GM10266 (cell line): Measurements from ENCODE around the gene GUCY1A2.
"Not testable (repeated sequence)": the region's sequence is repeated elsewhere in the genome, so short reads cannot be mapped to it uniquely, and the experiment has no call there.

Experiments
- DNase-seq: peaks from one replicate; pipeline ENCODE4 v3.0.0; 2012; ENCODE audit errors: extremely low spot score
- TF ChIP-seq, protein P1 (sequence below): IDR thresholded peaks from 2 replicates; pipeline ENCODE4 v1.5.1; 2012; ENCODE audit warnings: mild to moderate bottlenecking, low read depth; ENCODE audit not compliant: control insufficient read depth, insufficient read depth; ENCODE audit errors: missing control alignments

Gene GUCY1A2

DNA sequence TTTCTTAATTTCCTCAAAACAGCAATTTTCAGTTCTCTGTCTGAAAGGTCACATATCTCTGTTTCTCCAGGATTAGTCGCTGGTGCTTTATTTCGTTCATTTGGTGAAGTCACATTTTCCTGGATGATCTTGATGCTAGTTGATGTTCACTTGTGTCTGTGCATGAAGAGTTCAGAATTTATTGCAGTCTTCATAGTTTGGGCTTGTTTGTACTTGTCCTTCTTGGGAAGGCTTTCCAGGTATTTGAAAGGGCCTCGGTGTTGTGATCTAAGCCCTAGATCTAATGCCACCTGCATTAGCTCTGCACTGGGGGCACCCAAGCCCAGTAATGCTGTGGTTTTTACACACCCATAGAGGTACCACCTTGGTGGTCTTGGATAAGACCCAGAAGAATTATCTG is 228.9 kb downstream of the GUCY1A2 start:
- no peak for DNase-seq
- TF ChIP-seq, protein P1, sequence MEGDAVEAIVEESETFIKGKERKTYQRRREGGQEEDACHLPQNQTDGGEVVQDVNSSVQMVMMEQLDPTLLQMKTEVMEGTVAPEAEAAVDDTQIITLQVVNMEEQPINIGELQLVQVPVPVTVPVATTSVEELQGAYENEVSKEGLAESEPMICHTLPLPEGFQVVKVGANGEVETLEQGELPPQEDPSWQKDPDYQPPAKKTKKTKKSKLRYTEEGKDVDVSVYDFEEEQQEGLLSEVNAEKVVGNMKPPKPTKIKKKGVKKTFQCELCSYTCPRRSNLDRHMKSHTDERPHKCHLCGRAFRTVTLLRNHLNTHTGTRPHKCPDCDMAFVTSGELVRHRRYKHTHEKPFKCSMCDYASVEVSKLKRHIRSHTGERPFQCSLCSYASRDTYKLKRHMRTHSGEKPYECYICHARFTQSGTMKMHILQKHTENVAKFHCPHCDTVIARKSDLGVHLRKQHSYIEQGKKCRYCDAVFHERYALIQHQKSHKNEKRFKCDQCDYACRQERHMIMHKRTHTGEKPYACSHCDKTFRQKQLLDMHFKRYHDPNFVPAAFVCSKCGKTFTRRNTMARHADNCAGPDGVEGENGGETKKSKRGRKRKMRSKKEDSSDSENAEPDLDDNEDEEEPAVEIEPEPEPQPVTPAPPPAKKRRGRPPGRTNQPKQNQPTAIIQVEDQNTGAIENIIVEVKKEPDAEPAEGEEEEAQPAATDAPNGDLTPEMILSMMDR: no peak

GRCh38 chr11:106787454-106787853 is 230.8 kb downstream of the GUCY1A2 start:
- DNase-seq: no peak
- TF ChIP-seq, protein P1: no peak

DNA sequence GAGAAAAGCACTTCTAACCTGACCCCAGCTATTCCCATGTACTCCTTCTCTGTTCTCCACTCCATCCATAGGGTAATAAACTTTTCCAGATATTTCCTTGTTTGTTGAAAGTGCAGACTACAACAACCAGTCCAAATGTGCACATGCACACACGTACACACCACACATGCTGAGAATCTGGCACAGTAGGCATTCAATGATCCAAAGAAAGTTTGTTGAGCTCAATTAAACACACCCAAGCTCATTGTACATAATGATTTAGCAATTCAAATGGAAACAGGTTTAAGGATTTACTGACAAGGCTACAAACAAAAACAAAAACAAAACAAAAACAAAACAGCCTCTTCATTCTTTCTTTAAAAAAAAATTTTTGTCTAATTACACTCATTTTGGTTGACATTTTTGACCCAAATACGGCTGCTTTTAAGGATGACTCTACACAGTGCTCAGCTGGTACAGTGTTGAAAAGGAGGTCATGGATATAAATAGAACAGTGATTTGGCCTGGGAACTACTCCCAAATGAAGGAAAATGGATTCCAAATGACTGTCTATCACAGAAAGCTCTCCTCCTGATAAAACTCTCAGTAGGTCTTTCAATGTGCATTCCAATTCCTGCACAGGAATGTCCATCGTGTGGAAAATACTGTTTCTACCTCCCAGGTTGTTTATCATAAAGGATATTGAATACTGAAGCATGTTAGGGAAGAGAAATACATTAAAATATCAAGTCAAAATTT is 232.2 kb downstream of the GUCY1A2 start:
- no peak for DNase-seq
- TF ChIP-seq, protein P1: no peak

- DNase-seq: not testable (repeated sequence)
These were observed 241.0 kb downstream of the GUCY1A2 start for GRCh38 chr11:106777302-106777701.

DNA sequence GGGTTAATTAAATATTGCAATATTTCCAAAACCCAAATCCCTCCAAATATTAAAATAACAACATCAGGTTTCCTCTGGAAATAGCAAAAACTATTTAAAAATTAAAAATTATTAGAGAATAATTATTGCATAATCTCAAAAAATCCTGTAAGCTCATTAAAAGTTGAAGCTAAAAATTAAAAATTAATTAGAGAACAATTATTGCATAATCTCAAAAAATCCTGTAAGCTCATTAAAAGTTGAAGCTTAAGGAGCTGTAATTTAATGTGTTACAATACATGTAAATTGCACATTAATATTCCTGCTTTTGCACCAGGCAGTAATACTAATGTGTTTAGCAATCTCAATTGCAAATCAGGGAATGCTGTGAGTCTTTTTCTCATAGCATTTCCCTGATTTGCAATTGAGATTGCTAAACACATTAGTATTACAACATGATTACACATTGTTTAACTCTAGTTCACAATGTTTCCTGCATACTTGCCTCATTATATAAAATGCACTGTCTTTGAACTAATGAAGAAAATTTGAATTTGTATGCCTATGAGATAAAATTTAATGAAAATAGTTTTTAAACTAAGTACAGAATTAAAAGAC is 247.7 kb downstream of the GUCY1A2 start:
- TF ChIP-seq, protein P1: no peak
- no peak for DNase-seq

- DNase-seq: no peak
- TF ChIP-seq, protein P1: no peak
These were observed 252.6 kb downstream of the GUCY1A2 start for GRCh38 chr11:106765469-106766258.

DNA sequence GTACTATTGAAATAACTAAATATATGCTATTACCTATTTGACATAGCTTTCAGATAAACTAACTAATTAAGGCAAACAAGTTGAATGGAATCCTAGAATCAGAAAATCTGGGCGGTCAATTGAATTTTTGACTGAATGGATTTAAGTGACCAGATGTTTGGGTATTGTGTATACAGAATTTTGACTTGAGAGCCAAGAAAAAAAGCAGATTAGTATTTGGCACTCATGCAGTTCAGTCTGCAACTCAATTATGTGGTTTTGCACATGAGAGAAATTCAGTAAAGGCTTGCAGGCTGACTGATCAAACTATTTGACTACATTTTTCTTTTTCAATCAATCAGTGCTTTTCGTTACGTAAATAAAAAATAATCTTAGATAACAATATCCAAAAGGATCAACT is 254.8 kb downstream of the GUCY1A2 start:
- no peak for DNase-seq
- TF ChIP-seq, protein P1: no peak
